NK-92 (cell line): Measurements from ENCODE around the gene C10orf62.
"Not testable (repeated sequence)": the region's sequence is repeated elsewhere in the genome, so short reads cannot be mapped to it uniquely, and the experiment has no call there.

Experiments
- DNase-seq: peaks from one replicate; lab custom pipeline; 2025; ENCODE audit not compliant: unreplicated experiment; lab: John Stamatoyannopoulos, UW

Gene C10orf62

DNA sequence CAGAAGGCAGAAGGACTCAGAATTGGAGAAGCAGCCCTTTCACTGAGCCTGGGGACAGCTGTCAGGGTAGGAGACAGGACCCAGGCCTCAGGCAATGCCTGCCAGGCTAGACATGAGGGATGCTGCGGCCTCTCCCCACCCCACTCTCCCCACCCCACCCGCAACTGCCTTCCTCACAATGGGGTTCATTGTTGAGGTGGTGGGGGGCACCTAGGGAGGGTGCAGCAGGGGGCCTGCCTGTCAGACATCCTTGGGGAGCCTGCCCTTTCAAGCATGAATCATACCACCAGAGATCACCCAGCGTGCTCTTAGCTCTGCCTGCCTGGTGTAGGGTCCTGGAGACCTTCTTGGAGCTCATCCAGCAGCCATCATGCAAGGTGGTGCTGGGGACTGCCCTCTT lies at the start of gene C10orf62:
TSS of gene C10orf62 (plus strand) at position 243 of the 400 bp plus-strand sequence. CDS start 177 bp downstream, outside the sequence.
- no peak for DNase-seq

- DNase-seq: no peak
Measured at GRCh38 chr10:97540669-97541500, 48.6 kb upstream of the C10orf62 start.

- no peak for DNase-seq
Measured at GRCh38 chr10:97542169-97543024, 47.1 kb upstream of the C10orf62 start.

GRCh38 chr10:97543025-97543546 lies 46.4 kb upstream of the C10orf62 start:
- DNase-seq: no peak

- no peak for DNase-seq
Measured at GRCh38 chr10:97546456-97547270, 42.9 kb upstream of the C10orf62 start.

- DNase-seq: no peak
Measured at GRCh38 chr10:97547271-97547600, 42.3 kb upstream of the C10orf62 start.

DNA sequence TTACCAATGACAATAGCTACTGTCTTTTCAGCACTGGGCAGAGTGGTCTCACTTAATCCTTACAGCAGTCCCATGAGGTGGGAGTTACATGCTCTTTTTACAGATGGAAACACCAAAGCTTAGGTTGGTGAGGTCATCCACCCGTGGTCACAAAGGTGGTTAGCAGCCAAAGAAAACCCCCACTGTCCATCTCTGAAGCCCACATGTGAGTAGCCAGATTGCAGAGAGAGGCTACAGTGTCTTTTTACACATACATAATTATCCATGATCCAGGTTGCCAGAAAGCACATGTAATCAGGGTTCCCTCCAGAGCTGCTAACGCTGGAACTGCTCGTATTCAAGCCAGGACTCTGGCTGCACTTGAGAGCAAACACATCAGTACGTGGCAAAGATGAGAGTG lies 41.6 kb upstream of the C10orf62 start:
- DNase-seq: no peak

DNA sequence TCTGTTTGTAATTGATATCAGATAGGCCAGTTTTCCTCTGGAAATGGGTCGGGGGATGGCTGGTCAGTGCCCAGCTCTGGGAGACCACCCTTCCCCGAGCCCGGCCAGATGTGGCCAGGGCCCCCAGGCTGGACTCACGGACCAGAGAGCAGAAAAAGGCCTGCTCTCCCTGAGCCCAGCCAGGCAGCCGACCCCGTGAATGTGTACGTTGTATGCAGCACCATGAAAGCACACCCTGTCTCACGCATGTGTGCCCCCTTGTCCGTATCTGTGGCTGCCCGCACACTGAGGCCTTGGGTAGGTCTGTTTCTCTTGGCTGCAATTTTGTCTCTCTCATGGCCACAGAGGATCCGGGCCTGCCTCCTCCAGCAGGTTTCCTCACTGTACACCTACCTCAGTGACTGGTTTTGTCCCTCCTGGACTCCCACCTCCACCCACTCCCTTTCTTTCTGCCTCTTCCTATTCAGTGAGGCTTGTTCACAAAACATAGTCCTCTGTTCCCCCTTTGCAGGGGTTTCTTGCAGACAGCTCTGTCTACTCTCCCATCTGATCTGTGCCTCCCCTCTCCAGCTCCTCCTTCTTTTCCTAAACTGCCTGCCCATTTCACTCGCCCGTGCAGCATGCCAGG lies 40.6 kb upstream of the C10orf62 start:
- no peak for DNase-seq

- no peak for DNase-seq
Measured at GRCh38 chr10:97549587-97550322, 39.8 kb upstream of the C10orf62 start.

- no peak for DNase-seq
Measured at GRCh38 chr10:97550336-97551149, 39.0 kb upstream of the C10orf62 start.

- no peak for DNase-seq
Measured at GRCh38 chr10:97551271-97551670, 38.2 kb upstream of the C10orf62 start.

- DNase-seq: no peak
Measured at GRCh38 chr10:97553575-97554031, 35.9 kb upstream of the C10orf62 start.

GRCh38 chr10:97554336-97554735 lies 35.2 kb upstream of the C10orf62 start:
- not testable (repeated sequence) for DNase-seq

DNA sequence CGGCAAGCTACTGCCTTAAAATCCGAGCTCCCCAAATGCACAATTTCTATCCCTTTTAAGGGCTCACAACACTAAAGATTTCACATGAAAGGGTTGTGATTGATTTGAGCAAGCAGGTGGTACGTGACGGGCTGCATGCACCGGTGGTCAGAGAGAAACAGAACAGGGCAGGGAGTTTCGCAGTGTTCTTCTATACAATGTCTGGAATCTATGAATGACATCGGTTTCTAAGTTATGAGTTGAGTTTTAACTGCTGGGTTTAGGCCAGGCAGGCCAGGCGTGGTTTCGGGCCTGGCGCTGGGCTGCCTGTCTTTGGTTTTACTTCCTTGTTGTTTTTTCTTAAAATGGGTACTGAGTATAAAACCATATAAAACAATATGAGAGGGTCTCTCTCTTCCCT lies 34.0 kb upstream of the C10orf62 start:
- DNase-seq: not testable (repeated sequence)

GRCh38 chr10:97560731-97561381 lies 28.7 kb upstream of the C10orf62 start:
- DNase-seq: not testable (repeated sequence)

DNA sequence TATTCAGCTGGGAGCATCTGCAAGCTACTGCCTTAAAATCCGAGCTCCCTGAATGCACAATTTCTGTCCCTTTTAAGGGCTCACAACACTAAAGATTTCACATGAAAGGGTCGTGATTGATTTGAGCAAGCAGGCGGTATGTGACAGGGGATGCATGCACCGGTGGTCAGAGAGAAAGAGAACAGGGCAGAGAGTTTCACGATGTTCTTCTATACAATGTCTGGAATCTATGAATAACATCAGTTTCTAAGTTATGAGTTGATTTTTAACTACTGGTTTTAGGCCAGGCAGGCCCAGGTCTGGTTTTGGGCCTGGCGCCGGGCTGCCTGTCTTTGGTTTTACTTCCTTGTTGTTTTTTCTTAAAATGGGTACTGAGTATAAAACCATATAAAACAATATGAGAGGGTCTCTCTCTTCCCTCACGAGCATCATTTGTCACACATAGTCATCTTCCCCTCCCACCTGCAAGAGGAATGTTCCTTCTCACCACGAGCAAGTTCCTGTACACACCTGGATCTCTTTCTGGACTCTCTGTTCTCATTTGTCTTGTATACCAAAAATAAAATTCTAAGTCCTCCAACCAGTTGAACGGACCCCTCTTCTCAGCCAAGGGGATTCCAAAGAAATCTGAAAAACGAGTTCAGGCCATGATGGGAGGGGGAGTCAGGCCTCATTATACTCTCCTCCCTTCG lies 28.0 kb upstream of the C10orf62 start:
- DNase-seq: not testable (repeated sequence)

DNA sequence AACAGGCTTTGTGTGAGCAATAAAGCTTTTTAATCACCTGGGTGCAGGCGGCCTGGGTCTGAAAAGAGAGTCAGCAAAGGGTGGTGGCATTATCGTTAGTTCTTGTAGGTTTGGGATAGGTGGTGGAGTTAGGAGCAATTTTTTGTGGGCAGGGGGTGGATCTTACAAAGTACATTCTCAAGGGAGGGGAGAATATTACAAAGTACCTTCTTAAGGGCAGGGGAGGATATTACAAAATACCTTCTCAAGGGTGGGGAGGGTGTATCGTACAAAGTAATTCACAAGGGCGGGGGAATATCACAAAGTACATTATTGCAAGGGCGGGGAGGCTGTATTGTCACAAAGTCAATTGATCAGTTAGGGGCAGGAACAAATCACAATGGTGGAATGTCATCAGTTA lies 27.2 kb upstream of the C10orf62 start:
- DNase-seq: not testable (repeated sequence)

DNA sequence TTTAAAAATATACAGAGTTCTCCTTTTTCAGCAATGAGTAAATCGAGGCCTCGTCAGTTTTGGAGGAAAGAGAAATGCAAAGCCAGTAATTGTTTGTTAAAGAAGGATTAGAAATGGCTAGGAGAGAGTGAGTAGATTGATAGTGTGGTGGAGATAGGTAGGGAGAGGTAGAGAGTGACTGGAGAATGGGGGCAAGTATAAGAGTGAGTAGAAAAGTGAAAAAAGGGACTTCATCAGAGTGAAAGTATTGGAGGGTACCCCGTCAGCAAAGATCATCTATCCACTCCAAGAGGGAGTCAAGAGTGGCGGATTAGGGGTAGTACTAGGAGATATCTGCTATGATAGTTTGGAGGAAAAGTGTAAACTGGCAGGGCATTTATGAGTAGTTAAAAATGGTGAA lies 26.2 kb upstream of the C10orf62 start:
- DNase-seq: no peak
